DND-41 (cell line): ENCODE data around the gene FARP2.

ENCODE experiments used
- EZH2 ChIP-seq: IDR thresholded peaks from 3 replicates; pipeline ENCODE4 v1.6.1; 2012; ENCODE audit warnings: borderline replicate concordance, low read depth, mild to moderate bottlenecking, moderate library complexity, low read length, inconsistent platforms; ENCODE audit not compliant: severe bottlenecking
- TF ChIP-seq, protein P1 (sequence below): IDR thresholded peaks from 2 replicates; pipeline ENCODE4 v1.5.1; 2012; ENCODE audit warnings: borderline replicate concordance, low read length, moderate library complexity, mild to moderate bottlenecking; ENCODE audit not compliant: poor library complexity, severe bottlenecking; ENCODE audit errors: extremely low read depth

DNA sequence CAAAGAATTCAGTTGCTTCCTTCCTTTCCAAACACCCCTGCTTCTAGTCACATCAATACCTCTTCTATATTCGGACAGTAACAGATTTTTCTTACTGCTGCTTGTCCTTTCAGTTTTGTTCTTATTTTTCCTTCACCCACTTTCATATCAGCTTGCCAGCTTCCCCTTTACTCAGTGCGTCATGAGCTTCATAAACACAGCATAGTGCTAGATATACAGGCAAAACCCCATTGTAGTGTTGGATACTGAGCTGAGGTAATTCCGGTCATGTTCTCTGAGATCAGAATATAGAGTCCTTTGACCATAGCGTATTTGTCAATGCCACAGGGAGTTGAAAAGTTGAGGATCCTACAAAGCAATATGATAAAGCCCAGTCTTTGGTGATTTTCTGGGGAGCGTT lies 2.4 kb downstream of the FARP2 start:
- TF ChIP-seq, protein P1, sequence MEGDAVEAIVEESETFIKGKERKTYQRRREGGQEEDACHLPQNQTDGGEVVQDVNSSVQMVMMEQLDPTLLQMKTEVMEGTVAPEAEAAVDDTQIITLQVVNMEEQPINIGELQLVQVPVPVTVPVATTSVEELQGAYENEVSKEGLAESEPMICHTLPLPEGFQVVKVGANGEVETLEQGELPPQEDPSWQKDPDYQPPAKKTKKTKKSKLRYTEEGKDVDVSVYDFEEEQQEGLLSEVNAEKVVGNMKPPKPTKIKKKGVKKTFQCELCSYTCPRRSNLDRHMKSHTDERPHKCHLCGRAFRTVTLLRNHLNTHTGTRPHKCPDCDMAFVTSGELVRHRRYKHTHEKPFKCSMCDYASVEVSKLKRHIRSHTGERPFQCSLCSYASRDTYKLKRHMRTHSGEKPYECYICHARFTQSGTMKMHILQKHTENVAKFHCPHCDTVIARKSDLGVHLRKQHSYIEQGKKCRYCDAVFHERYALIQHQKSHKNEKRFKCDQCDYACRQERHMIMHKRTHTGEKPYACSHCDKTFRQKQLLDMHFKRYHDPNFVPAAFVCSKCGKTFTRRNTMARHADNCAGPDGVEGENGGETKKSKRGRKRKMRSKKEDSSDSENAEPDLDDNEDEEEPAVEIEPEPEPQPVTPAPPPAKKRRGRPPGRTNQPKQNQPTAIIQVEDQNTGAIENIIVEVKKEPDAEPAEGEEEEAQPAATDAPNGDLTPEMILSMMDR: no peak
- no peak for TF ChIP-seq EZH2
